ENCODE data around the gene NTRK1. TPM values are rescaled to one million over a fixed set of nuclear protein-coding genes. Genes with fewer than 3 reads are reported as not detected.

Gene NTRK1
- total and polyA plus RNA-seq, 2 of the 13 experiments (the other 11 are each of a cell fraction or from before 2014, with no cell fraction given), result not detected

DNA sequence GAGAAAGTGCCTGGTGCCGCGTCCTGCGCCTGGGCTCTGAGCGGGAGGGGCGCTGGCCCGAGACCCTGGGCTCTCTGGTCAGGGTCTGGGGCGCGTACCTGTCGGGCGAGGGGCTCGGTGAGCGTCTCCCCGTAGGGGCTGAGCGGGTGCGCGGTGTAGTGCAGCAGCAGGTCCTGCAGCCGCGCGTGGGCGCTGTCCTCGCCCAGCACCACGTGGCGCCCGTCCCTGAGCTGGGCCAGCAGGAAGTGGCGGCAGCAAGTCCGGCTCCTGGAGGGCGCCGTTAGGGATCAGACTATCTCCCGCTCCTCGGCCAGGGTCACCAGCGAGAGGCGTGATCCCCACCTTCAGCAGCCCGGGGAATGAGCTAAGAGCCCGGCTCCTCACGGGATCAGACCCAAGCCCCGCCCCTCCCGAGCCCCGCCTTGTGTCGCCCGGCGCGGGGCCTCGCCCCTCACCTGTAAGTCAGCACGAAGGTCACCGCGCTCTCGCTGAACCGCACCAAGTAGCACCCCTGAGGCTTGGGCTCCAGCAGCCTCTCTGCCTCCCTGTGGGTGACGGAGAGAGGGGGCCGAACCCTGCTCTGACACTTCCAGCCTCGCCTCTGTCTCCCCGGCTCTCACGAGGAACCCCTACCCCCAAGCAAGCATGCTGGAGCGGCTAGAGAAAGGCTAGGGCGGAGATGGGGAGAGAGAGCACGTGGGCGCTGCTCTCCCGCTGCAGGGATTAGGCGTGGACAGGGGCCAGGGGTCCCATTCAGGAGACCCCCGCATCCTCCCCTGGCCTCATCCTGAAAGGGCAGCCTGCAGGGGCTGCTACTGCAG lies 46.7 kb upstream of the NTRK1 start (continued):
- TF ChIP-seq, protein P1, sequence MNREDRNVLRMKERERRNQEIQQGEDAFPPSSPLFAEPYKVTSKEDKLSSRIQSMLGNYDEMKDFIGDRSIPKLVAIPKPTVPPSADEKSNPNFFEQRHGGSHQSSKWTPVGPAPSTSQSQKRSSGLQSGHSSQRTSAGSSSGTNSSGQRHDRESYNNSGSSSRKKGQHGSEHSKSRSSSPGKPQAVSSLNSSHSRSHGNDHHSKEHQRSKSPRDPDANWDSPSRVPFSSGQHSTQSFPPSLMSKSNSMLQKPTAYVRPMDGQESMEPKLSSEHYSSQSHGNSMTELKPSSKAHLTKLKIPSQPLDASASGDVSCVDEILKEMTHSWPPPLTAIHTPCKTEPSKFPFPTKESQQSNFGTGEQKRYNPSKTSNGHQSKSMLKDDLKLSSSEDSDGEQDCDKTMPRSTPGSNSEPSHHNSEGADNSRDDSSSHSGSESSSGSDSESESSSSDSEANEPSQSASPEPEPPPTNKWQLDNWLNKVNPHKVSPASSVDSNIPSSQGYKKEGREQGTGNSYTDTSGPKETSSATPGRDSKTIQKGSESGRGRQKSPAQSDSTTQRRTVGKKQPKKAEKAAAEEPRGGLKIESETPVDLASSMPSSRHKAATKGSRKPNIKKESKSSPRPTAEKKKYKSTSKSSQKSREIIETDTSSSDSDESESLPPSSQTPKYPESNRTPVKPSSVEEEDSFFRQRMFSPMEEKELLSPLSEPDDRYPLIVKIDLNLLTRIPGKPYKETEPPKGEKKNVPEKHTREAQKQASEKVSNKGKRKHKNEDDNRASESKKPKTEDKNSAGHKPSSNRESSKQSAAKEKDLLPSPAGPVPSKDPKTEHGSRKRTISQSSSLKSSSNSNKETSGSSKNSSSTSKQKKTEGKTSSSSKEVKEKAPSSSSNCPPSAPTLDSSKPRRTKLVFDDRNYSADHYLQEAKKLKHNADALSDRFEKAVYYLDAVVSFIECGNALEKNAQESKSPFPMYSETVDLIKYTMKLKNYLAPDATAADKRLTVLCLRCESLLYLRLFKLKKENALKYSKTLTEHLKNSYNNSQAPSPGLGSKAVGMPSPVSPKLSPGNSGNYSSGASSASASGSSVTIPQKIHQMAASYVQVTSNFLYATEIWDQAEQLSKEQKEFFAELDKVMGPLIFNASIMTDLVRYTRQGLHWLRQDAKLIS (CRISPR knock-in tag; IDR thresholded peaks at IDR 0.05), result no peak
- TF ChIP-seq, protein P2, sequence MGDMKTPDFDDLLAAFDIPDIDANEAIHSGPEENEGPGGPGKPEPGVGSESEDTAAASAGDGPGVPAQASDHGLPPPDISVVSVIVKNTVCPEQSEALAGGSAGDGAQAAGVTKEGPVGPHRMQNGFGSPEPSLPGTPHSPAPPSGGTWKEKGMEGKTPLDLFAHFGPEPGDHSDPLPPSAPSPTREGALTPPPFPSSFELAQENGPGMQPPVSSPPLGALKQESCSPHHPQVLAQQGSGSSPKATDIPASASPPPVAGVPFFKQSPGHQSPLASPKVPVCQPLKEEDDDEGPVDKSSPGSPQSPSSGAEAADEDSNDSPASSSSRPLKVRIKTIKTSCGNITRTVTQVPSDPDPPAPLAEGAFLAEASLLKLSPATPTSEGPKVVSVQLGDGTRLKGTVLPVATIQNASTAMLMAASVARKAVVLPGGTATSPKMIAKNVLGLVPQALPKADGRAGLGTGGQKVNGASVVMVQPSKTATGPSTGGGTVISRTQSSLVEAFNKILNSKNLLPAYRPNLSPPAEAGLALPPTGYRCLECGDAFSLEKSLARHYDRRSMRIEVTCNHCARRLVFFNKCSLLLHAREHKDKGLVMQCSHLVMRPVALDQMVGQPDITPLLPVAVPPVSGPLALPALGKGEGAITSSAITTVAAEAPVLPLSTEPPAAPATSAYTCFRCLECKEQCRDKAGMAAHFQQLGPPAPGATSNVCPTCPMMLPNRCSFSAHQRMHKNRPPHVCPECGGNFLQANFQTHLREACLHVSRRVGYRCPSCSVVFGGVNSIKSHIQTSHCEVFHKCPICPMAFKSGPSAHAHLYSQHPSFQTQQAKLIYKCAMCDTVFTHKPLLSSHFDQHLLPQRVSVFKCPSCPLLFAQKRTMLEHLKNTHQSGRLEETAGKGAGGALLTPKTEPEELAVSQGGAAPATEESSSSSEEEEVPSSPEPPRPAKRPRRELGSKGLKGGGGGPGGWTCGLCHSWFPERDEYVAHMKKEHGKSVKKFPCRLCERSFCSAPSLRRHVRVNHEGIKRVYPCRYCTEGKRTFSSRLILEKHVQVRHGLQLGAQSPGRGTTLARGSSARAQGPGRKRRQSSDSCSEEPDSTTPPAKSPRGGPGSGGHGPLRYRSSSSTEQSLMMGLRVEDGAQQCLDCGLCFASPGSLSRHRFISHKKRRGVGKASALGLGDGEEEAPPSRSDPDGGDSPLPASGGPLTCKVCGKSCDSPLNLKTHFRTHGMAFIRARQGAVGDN (CRISPR knock-in tag; IDR thresholded peaks at IDR 0.05), result peak; percentile 100
- TF ChIP-seq PLRG1 (conservative IDR thresholded peaks at IDR 0.05) (no peak), KAT7 (CRISPR knock-in tag; IDR thresholded peaks at IDR 0.05; ENCODE audit: borderline replicate concordance) (no peak), FOXJ3 (CRISPR knock-in tag; IDR thresholded peaks at IDR 0.05; ENCODE audit: borderline replicate concordance) (no peak), ZBTB42 (CRISPR knock-in tag; IDR thresholded peaks at IDR 0.05) (peak; percentile 65; the same call in 1 of the 2 replicates), ZFP1 (CRISPR knock-in tag; IDR thresholded peaks at IDR 0.05) (no peak), CEBPG (CRISPR knock-in tag; IDR thresholded peaks at IDR 0.05) (no peak), RNF2 (conservative IDR thresholded peaks at IDR 0.05; ENCODE audit: low read depth) (peak; percentile 95), ZNF607 (CRISPR knock-in tag; IDR thresholded peaks at IDR 0.05; ENCODE audit: borderline replicate concordance) (peak; percentile 90), MEIS1 (CRISPR knock-in tag; IDR thresholded peaks at IDR 0.05; ENCODE audit: borderline replicate concordance) (peak; percentile 85; the same call in 1 of the 2 replicates), ZIK1 (CRISPR knock-in tag; IDR thresholded peaks at IDR 0.05; ENCODE audit: borderline replicate concordance, low read depth) (peak; percentile 88)
- TF ChIP-seq, protein P3, sequence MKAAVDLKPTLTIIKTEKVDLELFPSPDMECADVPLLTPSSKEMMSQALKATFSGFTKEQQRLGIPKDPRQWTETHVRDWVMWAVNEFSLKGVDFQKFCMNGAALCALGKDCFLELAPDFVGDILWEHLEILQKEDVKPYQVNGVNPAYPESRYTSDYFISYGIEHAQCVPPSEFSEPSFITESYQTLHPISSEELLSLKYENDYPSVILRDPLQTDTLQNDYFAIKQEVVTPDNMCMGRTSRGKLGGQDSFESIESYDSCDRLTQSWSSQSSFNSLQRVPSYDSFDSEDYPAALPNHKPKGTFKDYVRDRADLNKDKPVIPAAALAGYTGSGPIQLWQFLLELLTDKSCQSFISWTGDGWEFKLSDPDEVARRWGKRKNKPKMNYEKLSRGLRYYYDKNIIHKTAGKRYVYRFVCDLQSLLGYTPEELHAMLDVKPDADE (CRISPR knock-in tag; IDR thresholded peaks at IDR 0.05), result no peak
- TF ChIP-seq, protein P4, sequence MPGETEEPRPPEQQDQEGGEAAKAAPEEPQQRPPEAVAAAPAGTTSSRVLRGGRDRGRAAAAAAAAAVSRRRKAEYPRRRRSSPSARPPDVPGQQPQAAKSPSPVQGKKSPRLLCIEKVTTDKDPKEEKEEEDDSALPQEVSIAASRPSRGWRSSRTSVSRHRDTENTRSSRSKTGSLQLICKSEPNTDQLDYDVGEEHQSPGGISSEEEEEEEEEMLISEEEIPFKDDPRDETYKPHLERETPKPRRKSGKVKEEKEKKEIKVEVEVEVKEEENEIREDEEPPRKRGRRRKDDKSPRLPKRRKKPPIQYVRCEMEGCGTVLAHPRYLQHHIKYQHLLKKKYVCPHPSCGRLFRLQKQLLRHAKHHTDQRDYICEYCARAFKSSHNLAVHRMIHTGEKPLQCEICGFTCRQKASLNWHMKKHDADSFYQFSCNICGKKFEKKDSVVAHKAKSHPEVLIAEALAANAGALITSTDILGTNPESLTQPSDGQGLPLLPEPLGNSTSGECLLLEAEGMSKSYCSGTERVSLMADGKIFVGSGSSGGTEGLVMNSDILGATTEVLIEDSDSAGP (CRISPR knock-in tag; IDR thresholded peaks at IDR 0.05; ENCODE audit: borderline replicate concordance), result peak; percentile 91
- TF ChIP-seq, protein P5, sequence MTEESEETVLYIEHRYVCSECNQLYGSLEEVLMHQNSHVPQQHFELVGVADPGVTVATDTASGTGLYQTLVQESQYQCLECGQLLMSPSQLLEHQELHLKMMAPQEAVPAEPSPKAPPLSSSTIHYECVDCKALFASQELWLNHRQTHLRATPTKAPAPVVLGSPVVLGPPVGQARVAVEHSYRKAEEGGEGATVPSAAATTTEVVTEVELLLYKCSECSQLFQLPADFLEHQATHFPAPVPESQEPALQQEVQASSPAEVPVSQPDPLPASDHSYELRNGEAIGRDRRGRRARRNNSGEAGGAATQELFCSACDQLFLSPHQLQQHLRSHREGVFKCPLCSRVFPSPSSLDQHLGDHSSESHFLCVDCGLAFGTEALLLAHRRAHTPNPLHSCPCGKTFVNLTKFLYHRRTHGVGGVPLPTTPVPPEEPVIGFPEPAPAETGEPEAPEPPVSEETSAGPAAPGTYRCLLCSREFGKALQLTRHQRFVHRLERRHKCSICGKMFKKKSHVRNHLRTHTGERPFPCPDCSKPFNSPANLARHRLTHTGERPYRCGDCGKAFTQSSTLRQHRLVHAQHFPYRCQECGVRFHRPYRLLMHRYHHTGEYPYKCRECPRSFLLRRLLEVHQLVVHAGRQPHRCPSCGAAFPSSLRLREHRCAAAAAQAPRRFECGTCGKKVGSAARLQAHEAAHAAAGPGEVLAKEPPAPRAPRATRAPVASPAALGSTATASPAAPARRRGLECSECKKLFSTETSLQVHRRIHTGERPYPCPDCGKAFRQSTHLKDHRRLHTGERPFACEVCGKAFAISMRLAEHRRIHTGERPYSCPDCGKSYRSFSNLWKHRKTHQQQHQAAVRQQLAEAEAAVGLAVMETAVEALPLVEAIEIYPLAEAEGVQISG (CRISPR knock-in tag; IDR thresholded peaks at IDR 0.05), result peak; percentile 85

Data from HepG2 (cell line).